Osteoblast (primary cell): ENCODE data around the gene TTC31. TPM values are rescaled to one million over a fixed set of nuclear protein-coding genes. Genes with fewer than 3 reads are reported as not detected.

Source experiments
- DNase-seq: peaks from one replicate; pipeline ENCODE4 v3.0.0; 2011; ENCODE audit warnings: low spot score, mixed read lengths; ENCODE audit not compliant: insufficient read length; ENCODE audit errors: missing footprints
- H2AFZ ChIP-seq: 2 replicates; pipeline ENCODE4 v1.6.0; 2011; ENCODE audit warnings: mild to moderate bottlenecking, low read length
- H3K27ac ChIP-seq: 2 replicates; pipeline ENCODE4 v1.5.1; 2011; ENCODE audit warnings: mild to moderate bottlenecking, low read depth, low read length, moderate library complexity
- H3K27me3 ChIP-seq: 2 replicates; pipeline ENCODE4 v1.6.0; 2012; ENCODE audit warnings: mild to moderate bottlenecking, control low read depth, inconsistent platforms, low read length, moderate library complexity; ENCODE audit not compliant: insufficient read depth
- H3K36me3 ChIP-seq: 2 replicates; pipeline ENCODE4 v1.5.1; 2011; ENCODE audit warnings: mild to moderate bottlenecking, low read length, control low read depth, moderate library complexity; ENCODE audit not compliant: insufficient read depth
- H3K4me1 ChIP-seq: 2 replicates; pipeline ENCODE4 v1.5.1; 2011; ENCODE audit warnings: mild to moderate bottlenecking, low read length, control low read depth, moderate library complexity; ENCODE audit not compliant: insufficient read depth
- H3K4me2 ChIP-seq: 2 replicates; pipeline ENCODE4 v1.6.0; 2011; ENCODE audit warnings: mild to moderate bottlenecking, low read length; ENCODE audit not compliant: insufficient read depth
- H3K4me3 ChIP-seq: fragments of 200-600 bp; sonication (generic); 3 replicates; pipeline ENCODE4 v1.5.1; 2012; ENCODE audit warnings: mild to moderate bottlenecking, low read length, inconsistent platforms; ENCODE audit not compliant: insufficient read depth
- H3K79me2 ChIP-seq: 2 replicates; pipeline ENCODE4 v1.6.0; 2012; ENCODE audit warnings: mild to moderate bottlenecking, low read length, control low read depth, inconsistent platforms; ENCODE audit not compliant: insufficient read depth
- H3K9me3 ChIP-seq: 2 replicates; pipeline ENCODE4 v1.5.1; 2011; ENCODE audit warnings: low read depth, low read length, control low read depth
- H4K20me1 ChIP-seq: 2 replicates; pipeline ENCODE4 v1.6.0; 2012; ENCODE audit warnings: mild to moderate bottlenecking, low read length, control low read depth; ENCODE audit not compliant: insufficient read depth
- CTCF ChIP-seq: IDR thresholded peaks from 2 replicates; pipeline ENCODE4 v1.5.1; 2011; ENCODE audit warnings: mild to moderate bottlenecking, low read depth, low read length, moderate library complexity; ENCODE audit errors: extremely low read depth
- total RNA-seq: library from RNA; depleted of rRNA; stranded (reverse); fragments of >200 nt; gene quantifications from 2 replicates; pipeline ENCODE4 v1.2.3, GENCODE V29; 2012

Gene TTC31
- total RNA-seq, 1 donor: 17.0 TPM

- no peaks in the 10 kb centered on the region for H3K9me3 ChIP-seq
- peak overlapping the region; percentile 96 for H2AFZ ChIP-seq
- H3K79me2 ChIP-seq: no peaks in the 10 kb centered on the region
- no peak for DNase-seq
- no peaks in the 10 kb centered on the region for H3K27me3 ChIP-seq
- peak overlapping the region; percentile 70 for H3K27ac ChIP-seq
- peaks cover 14% of the 10 kb centered on the region for H3K4me1 ChIP-seq
- TF ChIP-seq CTCF: no peak
- peak overlapping the region; percentile 90 for H3K4me2 ChIP-seq
- peaks cover 16% of the 10 kb centered on the region for H3K36me3 ChIP-seq
- H3K4me3 ChIP-seq: peak overlapping the region; percentile 81
- H4K20me1 ChIP-seq: no peaks in the 10 kb centered on the region
These were observed 11.4 kb upstream of the TTC31 start for GRCh38 chr2:74471332-74472065.

GRCh38 chr2:74472086-74472944 lies 10.6 kb upstream of the TTC31 start, which contains the start of gene MRPL53:
Gene MRPL53, minus strand, starts transcription at chr2:74472680. Its CDS starts 20 bp downstream, at chr2:74472660.
- Histone ChIP-seq H2AFZ (peak within 1 kb of the TSS; percentile 96), H4K20me1 (no peaks in the 10 kb centered on the region), H3K79me2 (peaks cover under 1% of the 10 kb centered on the region), H3K4me2 (peak within 1 kb of the TSS; percentile 90), H3K4me1 (peaks cover 14% of the 10 kb centered on the region), H3K4me3 (peak within 1 kb of the TSS; percentile 81), H3K9me3 (no peaks in the 10 kb centered on the region), H3K36me3 (peaks cover 16% of the 10 kb centered on the region), H3K27me3 (no peaks in the 10 kb centered on the region), H3K27ac (peak within 1 kb of the TSS; percentile 70)
- peak; percentile 95 for DNase-seq
- TF ChIP-seq CTCF: no peak

- peak overlapping the region; percentile 90 for H3K4me2 ChIP-seq
These were observed 10.0 kb upstream of the TTC31 start for GRCh38 chr2:74472945-74473258.

More at GRCh38 chr2:74472945-74473258, 10.0 kb upstream of the TTC31 start:
- no peak for TF ChIP-seq CTCF
- no peak for DNase-seq
- Histone ChIP-seq H3K27me3 (no peaks in the 10 kb centered on the region), H3K9me3 (no peaks in the 10 kb centered on the region), H3K27ac (peak overlapping the region; percentile 70), H2AFZ (peak overlapping the region; percentile 96), H3K4me3 (peak overlapping the region; percentile 81), H3K79me2 (peaks cover 3% of the 10 kb centered on the region), H4K20me1 (no peaks in the 10 kb centered on the region), H3K4me1 (peaks cover 14% of the 10 kb centered on the region), H3K36me3 (peaks cover 18% of the 10 kb centered on the region)
